Activated gamma-delta T cell treated with Interleukin-2 at 50 U/mL for 16 hours (primary cell): ENCODE measurements around the gene PRDM16.

ENCODE experiments used
- DNase-seq: peaks from one replicate; pipeline ENCODE4 v3.0.0-alpha.2; 2020

The PRDM16 gene

DNA sequence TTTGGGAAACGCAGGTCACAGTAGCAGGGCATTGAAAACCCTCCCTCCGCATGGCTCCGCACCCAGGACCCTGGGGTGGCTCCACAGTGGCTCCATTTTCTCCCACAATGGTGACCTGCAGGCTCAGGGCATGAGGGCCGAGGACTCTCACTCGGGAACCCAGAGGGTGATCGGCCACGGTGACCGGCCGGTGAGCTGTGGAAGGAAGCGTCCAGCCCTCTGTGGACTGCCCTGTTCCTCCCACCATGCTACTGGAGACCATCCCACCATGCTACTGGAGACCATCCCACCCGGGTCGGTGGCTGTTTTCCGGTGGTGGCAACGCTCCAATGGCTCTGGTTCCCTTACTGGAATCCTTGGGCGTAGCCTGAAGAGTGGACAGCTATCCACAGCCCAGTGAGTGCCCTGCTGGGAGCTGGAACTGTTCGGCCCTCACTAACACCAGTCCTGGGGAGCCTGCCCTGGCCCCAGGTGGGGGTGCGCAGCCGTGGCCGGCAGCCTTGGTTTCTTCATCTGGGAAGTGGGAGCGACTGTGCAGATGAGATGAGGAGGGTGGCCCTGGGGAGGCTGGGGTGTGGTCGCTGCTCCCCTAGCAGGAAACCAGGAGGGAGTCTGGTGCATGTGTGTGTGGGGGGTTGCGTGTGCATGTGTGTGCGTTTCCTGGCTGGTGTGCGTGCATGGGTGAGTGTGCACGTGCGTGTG, 59.6 kb downstream of the PRDM16 start:
- no peak for DNase-seq

DNA sequence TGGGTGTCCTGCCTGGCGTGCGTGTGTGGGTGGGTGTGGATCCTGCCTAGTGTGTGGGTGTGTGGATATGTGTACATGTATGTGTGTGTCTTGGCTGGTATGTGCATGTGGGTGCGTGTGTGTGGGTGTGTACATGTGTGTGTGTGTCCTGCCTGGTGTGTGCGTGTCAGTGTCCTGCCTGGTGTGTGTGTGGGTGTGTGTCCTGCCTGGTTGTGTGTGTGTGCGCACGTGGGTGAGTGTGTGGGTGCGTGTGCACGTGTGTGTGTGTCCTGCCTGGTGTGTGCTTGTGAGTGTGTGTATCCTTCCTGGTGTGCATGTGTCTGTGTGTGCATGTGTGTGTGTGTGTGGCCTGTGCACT, 60.1 kb downstream of the PRDM16 start:
- no peak for DNase-seq

DNA sequence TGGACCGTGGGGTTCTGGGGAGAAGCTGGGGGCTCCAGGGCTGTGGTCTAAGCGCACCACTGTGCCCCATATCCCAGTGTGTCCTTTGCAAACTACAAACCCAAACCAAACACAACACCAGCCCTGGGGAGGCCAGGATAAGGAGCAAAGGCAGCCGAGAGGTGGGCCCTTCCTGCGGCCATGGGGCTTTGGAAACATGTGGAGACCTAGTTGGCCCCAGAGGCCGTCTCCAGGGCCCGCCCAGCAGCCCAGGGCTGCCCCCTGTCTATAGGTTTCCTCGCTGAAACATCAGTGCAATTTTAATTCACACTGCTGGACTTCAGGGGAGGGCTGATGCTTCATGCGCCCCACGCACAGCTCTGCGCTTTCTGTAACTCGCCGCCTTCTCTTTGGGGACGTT, 61.3 kb downstream of the PRDM16 start:
- DNase-seq = no peak

DNA sequence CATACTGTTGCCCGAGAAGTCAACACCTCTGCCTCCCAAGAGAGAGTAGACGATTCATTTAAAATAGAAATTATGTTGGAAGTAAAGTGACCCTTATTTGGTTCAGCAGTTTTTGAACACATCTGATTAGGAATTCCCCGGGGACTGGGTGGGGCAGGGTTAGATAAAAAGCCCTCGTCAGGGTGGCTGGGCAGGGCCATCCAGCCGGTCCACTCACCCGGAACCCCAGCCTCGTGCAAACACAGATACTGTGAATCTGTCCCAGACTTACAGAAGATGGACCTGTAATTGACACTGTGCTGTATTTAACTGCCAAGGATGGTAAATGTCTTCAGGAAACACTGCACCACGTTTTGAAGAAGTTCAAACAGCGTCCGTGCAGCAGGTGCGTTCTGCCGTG, 63.7 kb downstream of the PRDM16 start:
- DNase-seq = no peak

DNA sequence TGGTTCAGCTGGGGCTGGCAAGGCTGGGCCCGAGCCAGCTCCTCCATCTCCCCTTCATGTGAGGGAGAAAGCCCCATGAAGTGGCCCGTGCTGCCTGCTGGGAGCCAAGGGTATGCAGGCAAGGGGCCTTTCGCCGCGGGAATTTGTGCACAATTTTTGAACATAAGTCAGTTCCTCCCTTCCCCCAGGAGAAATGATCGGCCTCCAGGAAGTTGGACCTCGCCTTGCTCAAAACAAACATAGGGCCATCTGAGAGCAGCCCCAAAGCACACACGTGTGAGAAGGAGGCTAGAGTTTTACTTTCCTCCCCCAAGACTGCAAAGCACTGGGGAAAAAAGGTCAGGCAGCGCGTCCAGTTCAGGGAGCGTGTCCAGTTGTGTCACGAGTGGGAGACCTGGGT, 64.7 kb downstream of the PRDM16 start:
- DNase-seq = no peak

DNA sequence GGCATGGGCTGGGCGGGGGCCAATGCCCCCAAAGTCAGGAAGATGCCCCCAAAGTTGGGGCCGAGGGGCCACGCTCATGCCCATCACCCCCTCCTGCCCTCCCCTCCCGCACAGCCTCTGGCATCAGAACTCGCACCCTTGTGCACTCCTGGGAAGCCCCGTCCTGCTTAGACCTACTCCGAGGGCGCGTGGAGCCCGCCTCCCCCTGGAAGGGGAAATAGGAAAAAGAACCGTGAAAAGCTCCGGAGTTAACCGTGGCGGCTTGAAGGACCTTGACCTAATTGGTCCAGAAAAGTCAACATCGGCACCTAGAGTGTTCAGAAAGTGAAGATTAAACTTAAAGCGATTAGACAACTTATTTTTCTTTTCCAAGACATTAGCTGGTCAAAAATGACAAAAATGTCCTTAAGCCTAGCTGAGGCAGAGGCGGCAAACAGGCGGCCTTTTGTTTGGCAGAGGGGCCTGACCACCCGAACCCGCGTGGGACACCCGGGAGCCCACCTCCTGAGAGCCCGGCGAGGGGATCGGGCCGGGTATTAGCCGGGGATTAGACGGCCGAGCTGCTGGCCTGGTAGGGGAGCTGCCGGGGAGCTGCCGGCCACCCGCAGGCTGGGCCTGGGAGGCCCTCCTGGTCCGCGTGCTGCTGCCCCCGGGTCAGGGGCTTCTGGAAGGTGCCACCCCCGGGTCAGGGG, 65.5 kb downstream of the PRDM16 start:
- no peak for DNase-seq

DNA sequence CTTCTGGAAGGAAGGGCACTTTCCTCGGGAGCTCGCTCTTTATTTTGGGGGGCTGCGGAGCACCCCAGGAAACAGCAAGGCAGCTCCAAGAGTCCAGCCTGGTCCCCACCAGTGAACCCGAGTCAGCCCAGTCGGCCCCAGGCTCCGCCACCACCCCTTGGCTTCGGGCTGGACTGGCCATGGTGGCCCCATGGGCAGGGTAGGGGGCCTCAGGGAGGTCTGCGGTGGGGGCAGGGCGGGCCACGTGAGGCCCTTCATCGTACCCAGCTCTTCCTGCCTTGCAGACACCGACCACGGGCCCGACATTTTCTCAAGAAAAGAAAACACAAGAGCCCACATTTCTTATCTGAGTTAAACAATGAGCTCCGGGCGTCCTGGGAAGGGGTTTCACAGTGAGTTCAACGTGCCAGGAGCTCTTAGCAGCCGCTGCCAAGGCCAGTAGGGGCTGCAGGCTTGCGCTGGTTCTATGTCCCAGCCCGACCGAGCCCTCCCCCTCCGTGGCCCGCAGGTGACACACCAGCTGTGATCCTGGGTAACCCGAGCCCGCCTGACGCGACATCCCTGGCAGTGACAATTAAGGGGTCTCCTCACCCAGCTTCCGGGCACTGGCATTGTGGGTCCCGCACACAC, 66.2 kb downstream of the PRDM16 start:
- no peak for DNase-seq

DNA sequence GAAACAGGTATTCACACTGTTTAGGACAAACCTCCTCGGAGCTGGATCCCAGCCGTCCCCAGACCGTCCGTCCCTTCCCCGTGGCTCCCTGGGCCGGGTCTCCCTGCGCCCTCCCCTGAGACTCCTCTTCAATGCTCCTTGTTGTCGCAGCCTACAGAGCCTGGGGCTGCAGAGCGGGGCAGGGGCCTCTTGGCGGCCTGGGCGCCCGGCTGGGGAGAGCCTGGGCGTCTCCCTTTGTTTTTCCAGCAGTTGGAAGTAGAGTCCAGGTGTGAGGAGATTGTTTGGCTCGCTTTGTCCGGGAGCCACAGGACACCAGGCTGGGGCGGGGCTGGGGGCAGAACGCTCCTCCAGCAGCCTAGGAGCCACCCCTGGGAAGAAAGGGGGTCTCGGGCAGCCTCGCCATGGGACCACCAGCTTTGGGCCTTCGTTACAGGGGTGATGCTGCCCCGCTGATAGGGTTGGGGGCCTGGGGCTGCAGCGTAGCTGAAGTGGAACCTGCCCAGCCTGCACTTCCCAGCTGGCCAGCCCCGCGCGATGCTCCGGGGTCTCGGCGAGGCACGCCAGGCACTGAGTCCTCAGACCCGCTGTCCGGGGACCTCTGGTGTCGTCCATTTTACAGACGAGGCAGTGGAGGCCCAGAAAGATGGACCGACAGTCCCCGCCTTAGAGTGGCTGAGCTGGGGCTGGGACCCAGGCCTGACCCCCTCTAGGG, 66.9 kb downstream of the PRDM16 start:
- no peak for DNase-seq

DNA sequence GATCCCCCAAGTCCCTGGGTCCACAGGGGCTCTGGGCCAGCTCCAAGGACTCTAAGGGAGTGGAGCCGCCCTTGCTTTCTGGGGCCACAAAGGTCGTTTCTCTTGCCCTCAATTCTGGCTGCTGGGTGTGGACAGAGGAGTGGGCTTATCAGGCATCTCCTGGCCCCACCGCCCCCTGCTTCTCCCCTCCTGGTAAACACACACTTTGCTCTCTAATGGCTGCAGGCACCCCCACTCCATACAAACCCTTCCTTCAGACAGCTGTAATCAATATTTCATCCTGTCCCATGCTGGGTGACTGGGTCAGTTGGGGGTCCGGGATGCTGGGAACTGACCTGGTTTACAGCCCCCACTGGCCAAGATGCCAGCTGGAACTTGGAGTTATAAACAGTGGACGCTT, 67.5 kb downstream of the PRDM16 start:
- no peak for DNase-seq

DNA sequence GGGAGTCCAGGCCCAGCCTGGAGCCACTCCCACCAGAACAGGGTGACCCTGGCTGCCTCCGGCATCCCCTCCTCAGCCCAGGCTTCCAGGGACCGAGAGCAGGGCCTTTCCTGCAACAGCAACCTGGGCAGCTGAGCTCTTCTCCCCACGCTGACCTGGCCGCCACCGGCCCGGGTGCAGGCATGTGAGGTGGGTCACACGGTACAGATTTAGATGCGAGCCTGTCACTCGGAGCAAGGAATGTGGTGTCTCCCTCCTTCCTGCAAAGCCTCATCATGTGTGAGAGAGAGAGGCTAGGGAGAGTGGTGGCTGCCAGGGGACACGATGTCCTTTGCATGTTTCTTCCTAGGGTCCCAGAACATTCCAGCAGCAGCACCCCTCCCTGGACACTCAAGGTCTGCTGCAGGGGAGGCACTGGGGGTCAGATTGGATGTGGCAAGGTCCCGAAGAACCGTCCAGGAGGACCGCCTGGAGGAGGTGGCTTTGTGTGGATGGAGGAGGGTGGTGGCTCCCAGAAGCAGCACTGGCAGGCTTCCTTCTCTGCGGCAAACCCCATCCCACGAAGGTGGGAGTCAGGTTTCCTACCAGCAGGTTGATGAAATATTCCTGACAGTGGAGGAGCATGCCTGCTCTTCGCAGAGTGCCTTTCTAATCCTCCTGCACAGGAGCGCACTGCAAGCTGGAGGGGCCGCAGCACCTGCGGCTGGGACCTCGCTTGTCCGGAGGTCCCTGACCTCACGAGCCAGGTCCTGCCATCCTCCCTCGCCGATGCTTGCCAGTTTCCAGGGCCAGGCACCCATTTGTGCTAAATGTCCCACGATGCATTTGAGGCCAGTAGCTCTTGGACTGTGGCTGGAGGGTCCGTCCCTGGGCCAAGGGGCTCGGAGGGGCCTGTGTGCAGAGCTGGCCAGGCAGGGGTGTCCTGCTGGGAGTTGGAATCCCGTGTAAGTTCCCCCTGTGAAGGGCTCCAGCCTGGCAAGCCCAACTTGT, 68.4 kb downstream of the PRDM16 start:
- DNase-seq = no peak

DNA sequence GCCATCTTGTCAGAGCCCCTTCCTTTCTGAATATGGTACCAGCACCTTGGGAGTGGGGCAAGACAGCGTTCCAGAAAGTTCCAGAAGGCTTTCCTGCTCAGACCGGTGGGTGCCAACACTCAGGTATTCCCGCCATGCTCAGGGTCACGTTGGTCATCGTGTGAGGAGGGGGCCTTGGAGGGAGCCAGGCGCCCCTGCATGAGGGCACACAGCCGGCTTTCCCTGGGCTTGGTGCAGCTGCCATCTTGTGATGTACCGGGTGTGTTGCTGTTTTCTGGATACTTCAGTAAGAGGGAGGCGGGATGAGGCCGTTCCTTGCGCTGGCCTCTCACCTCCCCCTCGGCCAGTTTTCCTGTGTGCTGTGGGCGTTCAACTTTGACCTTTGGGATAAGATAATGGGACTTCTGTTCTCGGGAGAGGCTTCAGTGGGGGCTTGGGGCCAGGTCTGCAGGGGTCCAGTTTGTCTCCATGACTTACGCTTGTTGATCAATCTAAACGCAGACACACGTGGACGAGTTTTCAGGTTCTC, 69.7 kb downstream of the PRDM16 start:
- DNase-seq = no peak

DNA sequence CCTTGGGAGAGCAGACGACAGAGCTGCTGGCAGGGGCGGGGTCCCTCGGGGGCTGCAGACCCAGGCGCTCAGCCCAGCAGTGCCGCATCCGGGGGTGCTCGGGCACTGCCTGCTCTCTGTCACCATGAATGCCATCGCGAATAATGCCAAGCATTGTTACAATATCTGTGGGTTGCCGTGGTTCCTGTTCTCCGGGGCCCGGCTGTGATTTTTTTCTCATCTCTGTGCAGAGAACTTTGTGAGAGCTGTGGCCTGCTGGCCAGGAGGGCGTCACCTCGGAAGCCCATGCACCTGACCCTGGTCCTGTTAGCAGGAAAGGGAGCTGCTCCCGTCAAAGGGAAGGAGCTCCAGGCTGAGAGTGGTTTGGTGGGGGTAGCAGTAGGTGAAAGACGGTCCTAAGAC, 70.4 kb downstream of the PRDM16 start:
- DNase-seq = no peak

DNA sequence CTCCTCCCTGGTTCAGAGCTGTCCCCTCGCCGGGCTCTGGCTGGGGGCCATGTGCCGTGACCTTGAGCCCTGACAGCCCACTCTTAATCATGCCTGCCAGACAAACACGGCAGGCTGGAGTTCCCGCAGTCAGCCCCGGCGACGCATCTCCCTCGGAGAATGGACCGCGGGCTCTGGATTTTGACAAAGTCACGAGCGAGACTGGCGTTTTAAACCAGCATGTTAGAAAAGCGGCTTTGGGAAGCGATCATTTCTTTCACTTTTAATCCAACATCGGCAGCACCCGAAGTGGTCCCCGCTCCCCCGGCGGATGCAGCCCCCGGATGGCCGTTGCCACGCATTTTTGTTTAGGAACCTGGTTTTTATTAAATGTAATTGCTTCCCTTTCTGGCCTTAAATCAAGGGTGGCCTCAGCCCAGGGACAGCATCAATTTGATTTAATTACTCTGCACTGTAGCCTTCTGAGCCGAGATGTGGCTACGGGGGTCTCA, 70.9 kb downstream of the PRDM16 start:
- no peak for DNase-seq

DNA sequence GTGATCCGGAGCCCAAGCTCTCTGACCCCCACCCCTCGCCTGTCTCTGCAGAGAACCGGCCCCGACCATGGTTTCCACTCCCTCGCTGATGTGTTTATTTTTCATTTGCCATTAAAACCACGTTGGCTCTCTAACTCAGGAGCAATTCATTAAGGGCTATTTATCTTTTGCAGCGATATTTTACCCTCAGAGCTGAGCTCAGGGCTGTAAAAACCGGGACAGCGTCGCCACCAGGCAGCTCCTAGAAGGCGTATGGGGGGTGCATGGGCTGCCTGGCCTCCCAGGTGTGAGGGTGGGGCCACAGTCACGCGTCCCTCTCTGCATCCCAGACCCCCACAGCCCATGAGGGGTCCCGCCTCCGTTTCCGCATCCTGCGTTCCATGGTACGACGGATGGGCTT, 71.4 kb downstream of the PRDM16 start:
- no peak for DNase-seq

DNA sequence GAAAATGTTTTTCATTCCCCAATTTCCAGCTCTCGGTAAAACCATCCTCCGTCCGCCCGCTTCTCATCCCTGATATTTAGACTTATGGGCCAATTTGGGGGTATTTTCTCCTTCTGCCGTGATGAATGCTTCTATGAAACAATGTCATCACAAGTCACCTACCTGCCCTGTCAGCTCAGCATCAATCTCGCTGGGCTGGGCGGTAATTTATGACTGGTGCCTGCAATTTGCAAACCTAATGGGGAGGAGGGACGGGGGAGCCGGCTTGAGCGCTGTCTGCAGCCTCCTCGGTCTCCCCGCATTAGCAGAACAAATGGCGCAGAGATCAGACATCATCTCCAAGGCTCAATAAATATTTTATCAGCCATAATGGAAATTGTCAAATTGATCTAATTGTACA, 72.1 kb downstream of the PRDM16 start:
- no peak for DNase-seq

DNA sequence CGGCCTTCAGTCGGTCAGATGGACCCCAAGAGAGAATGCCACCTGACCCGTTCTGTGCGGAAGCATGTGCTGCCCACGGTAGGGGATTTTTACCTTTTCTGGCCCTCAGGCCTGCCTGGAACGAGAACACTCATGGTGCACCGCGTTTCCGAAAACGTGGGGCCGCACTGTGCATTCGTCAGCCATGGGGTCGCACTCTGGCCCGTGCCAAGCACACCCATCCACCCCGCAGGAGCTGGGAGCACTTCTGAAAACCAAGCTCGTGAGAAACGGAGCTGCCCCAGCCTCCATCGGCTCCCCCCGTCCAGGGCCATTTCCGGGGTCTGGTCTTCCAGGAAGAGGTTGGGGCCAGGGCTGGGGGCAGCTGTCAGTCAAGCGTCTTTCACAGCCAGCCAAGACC, 72.8 kb downstream of the PRDM16 start:
- no peak for DNase-seq

DNA sequence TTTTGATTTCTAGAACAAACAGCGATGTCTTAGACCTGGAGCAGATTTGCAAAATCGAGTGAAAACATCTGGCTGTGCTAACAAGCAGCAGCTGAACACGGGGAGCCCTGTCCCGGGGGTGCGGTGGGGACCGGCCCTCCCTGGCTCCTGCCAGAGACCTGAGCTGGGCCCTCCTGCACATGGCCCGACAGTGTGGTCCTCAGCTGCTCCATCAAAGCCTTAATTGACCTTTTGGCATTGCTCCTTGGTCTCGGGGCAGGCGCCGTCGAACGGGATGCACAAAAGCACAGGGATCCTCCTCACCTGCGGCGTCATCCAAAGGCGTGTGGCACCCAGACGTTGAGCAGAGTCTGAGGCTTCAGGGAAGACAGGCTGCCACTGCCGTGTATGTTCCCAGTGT, 73.2 kb downstream of the PRDM16 start:
- no peak for DNase-seq

DNA sequence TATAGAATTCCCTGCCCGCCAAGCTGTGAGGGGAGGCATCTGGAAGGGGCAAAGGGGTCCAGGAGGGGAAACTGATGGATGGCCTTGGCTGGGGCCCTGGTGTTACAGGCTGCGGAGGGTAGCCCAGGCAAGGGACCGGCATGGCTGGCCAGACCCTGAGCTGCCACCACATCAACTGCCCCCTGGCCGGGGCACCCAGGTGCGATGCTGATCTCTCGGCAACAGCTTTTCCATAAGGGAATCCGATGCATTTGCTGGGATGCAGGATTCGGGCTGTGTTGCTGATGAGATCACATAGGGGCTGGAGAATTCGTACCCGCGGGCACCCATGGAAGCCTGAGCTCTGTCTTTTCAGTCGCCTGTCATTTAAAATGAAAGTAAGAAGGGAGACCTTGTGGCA, 73.7 kb downstream of the PRDM16 start:
- DNase-seq = no peak

DNA sequence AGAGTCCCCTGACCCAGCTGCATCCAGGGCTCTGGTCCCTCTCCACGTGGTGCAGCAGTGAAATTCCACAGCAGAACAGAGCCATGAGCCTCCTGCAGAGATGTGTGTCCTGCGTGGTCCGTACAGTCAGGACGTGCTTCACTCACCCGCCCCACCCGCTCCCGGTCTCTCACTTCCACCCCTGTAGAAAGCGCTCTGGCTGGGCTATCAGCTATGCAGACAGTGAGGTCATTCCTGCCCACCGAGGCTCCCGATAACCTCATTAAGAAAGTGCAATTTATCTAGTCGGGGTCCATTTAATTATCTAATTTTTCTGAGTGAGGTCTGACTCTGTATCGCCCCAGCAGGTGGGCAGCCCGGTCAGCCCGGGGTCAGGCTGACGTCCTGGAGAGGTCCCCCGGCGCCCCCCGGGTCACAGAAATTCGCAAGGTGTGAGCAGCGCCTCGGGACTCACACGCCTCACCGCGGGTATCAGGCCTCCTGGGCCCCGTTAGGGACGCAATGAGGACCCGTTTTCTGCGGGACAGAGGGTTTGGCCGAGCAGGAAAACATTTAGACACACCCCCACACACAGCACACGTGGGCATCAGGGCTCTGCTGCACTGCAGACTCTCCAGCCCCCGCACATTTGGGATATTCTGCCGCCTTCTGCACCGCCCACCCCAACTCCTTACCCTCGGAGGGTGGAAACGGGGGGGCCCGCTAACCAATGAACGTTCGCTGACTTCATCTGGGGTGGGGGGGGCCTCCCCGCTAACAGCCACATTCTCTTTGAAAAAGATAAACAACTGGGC, 76.7 kb downstream of the PRDM16 start:
- no peak for DNase-seq

DNA sequence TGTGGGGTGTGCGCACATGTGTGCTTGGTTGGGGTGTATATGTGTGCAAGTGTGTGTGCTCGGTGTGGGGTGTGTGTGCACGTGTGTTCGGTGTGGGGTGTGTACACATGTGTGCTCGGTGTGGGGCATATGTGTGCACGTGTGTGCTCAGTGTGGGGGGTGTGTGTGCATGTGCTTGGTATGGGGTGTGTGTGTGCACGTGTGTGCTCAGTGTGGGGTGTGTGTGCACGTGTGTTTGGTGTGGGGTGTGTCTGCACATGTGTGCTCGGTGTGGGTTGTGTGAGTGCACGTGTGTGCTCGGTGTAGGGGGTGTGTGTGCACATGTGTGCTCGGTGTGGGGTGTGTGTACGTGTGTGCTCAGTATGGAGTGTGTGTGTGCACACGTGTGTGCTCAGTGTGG, 77.5 kb downstream of the PRDM16 start:
- no peak for DNase-seq

DNA sequence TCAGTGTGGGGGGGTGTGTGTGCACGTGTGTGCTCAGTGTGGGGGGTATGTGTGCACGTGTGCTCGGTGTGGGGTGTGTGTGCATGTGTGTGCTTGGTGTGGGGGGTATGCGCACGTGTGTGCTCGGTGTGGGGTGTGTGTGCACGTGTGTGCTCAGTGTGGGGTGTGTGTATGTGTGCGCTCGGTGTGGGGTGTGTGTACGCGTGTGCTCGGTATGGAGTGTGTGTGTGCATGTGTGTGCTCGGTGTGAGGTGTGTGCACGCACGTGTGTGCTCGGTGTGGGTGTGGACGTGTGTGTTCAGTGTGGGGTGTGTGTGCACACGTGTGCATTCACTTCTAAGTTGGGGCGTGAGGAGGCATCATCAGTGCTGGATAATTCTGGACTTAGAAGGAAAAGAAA, 77.9 kb downstream of the PRDM16 start:
- DNase-seq = no peak
